ENCODE measurements around the gene FEZF1.

FEZF1 gene

GRCh38 chr7:122261442-122261841 lies 43.1 kb downstream of the FEZF1 start:
- DNase-seq, result no peak

DNA sequence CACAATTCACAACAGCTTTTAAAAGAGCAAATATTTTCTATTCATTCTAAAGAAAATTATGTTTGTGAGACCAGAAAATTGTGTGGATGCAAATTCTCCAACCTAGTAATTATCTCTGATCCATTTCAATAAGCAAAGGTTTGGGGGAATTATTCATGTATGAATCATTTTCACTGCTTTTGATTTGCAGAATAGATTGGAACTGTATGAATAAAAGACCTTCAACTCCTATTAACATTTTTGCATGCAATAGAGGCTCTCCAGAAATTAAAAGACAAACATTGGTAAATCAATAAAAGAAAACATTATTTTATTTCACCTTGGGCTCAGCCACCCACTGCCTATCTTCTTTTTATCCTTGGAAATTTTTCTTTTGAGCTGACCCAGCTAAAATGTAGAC lies 43.5 kb downstream of the FEZF1 start:
- DNase-seq, result no peak

- DNase-seq, result no peak
Measured at GRCh38 chr7:122260336-122260735, 44.2 kb downstream of the FEZF1 start.

- DNase-seq, result no peak
Measured at GRCh38 chr7:122258971-122259370, 45.6 kb downstream of the FEZF1 start.

GRCh38 chr7:122257056-122257455 lies 47.5 kb downstream of the FEZF1 start:
- DNase-seq, result no peak

- no peak for DNase-seq
Measured at GRCh38 chr7:122256046-122256445, 48.5 kb downstream of the FEZF1 start.

GRCh38 chr7:122255454-122255853 lies 49.1 kb downstream of the FEZF1 start:
- no peak for DNase-seq

Measured in activated CD4-positive, alpha-beta T cell treated with anti-CD3 and anti-CD28 coated beads for 48 hours (primary cell).